Measurements from ENCODE around the gene PEX26.

DNA sequence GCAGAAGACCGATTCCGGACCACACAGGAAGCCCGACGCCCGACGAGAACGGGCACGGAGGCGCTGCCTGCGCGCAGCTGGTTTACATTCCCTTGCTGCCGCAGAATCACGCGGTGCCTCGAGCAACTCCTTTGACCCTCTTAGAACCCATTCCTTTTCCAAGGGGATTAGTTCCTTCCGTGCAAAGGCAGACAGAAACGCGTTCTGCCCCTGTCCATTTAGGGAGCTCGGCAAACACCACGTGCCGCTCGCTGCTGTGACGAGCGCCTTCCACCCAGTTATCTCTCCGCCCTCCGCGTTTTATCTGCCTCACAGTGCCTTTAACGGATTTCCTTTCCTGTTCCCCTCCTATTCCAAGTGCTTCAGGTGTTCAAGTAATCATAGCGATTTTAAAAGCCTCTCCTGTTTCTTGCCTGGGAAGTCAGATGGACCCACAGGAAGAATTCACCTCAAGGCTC lies 29.3 kb upstream of the PEX26 start:
- TF ChIP-seq, protein P1, sequence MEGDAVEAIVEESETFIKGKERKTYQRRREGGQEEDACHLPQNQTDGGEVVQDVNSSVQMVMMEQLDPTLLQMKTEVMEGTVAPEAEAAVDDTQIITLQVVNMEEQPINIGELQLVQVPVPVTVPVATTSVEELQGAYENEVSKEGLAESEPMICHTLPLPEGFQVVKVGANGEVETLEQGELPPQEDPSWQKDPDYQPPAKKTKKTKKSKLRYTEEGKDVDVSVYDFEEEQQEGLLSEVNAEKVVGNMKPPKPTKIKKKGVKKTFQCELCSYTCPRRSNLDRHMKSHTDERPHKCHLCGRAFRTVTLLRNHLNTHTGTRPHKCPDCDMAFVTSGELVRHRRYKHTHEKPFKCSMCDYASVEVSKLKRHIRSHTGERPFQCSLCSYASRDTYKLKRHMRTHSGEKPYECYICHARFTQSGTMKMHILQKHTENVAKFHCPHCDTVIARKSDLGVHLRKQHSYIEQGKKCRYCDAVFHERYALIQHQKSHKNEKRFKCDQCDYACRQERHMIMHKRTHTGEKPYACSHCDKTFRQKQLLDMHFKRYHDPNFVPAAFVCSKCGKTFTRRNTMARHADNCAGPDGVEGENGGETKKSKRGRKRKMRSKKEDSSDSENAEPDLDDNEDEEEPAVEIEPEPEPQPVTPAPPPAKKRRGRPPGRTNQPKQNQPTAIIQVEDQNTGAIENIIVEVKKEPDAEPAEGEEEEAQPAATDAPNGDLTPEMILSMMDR (IDR thresholded peaks at IDR 0.05), result no peak
- no peak for TF ChIP-seq POLR2A (IDR thresholded peaks at IDR 0.05)
